ENCODE data around the gene DIPK2A. TPM values are rescaled to one million over a fixed set of nuclear protein-coding genes. Genes with fewer than 3 reads are reported as not detected.
A peak's percentile ranks its signal among the peaks of the same experiment; 100 is the strongest.

DIPK2A gene
- total and polyA plus RNA-seq, 2 of the 13 experiments (the other 11 are each of a cell fraction or from before 2014, with no cell fraction given) = 5.8 to 8.0 TPM

GRCh38 chr3:143973259-143974021 lies 1.8 kb downstream of the DIPK2A start (continued):
- TF ChIP-seq, protein P1, sequence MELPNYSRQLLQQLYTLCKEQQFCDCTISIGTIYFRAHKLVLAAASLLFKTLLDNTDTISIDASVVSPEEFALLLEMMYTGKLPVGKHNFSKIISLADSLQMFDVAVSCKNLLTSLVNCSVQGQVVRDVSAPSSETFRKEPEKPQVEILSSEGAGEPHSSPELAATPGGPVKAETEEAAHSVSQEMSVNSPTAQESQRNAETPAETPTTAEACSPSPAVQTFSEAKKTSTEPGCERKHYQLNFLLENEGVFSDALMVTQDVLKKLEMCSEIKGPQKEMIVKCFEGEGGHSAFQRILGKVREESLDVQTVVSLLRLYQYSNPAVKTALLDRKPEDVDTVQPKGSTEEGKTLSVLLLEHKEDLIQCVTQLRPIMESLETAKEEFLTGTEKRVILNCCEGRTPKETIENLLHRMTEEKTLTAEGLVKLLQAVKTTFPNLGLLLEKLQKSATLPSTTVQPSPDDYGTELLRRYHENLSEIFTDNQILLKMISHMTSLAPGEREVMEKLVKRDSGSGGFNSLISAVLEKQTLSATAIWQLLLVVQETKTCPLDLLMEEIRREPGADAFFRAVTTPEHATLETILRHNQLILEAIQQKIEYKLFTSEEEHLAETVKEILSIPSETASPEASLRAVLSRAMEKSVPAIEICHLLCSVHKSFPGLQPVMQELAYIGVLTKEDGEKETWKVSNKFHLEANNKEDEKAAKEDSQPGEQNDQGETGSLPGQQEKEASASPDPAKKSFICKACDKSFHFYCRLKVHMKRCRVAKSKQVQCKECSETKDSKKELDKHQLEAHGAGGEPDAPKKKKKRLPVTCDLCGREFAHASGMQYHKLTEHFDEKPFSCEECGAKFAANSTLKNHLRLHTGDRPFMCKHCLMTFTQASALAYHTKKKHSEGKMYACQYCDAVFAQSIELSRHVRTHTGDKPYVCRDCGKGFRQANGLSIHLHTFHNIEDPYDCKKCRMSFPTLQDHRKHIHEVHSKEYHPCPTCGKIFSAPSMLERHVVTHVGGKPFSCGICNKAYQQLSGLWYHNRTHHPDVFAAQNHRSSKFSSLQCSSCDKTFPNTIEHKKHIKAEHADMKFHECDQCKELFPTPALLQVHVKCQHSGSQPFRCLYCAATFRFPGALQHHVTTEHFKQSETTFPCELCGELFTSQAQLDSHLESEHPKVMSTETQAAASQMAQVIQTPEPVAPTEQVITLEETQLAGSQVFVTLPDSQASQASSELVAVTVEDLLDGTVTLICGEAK (IDR thresholded peaks at IDR 0.05) = no peak
- TF ChIP-seq, protein P1 (CRISPR knock-in tag; IDR thresholded peaks at IDR 0.05) = no peak; the same call in 1 of the 2 replicates
- TF ChIP-seq DMAP1 (CRISPR knock-in tag; IDR thresholded peaks at IDR 0.05) (peak; percentile 31; the same call in 1 of the 2 replicates), ZFYVE20 (CRISPR knock-in tag; IDR thresholded peaks at IDR 0.05; ENCODE audit: borderline replicate concordance, low read depth) (no peak)

Measured in HepG2 (cell line).